ENCODE measurements around the gene CFAP57.
"Not testable (repeated sequence)": the region's sequence is repeated elsewhere in the genome, so short reads cannot be mapped to it uniquely, and the experiment has no call there.

Gene CFAP57

DNA sequence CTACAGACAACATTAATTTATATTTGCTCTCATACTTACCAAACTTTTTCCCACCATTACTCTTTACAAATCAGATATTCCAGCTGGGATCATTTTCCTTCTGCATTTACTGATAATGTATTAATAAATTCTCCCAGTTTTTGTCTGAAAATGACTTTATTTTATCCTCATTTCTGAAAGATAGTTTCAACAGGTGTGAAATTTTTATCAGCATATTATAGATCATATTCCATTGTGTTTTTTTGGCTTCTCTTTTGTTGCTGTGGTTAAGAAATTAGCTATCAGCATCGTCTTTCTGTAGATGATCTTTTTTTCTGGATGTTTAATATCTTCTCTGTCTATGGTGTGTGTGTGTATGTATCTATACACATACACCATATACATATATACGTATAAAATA is 2.7 kb downstream of the CFAP57 start:
- no peak for DNase-seq (ENCODE audit: low spot score)

GRCh38 chr1:43177691-43178090 is 5.6 kb downstream of the CFAP57 start:
- DNase-seq (ENCODE audit: low spot score), result no peak

GRCh38 chr1:43184388-43184787 is 12.3 kb downstream of the CFAP57 start:
- no peak for DNase-seq (ENCODE audit: low spot score)

GRCh38 chr1:43184995-43185394 is 12.9 kb downstream of the CFAP57 start:
- no peak for DNase-seq (ENCODE audit: low spot score)

DNA sequence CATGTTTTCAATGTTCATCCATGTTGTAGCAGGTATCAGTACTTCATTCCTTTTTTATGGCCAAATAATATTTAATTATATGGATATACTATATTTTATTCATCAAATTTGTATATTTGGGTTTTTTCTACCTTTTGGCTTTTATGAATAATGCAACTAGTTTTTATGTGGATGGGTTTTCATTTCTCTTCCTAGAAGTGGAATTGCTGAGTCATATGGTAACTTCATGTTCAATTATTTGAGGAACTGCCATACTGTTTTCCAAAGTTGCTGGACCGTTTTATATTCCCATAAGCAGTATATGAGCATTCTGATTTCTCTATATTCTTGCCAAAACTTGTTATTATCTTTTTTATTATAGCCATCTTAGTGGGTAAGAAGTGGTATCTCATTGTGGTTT is 16.0 kb downstream of the CFAP57 start:
- no peak for DNase-seq (ENCODE audit: low spot score)

- no peak for DNase-seq (ENCODE audit: low spot score)
Observed at GRCh38 chr1:43194509-43194908, 22.4 kb downstream of the CFAP57 start.

DNA sequence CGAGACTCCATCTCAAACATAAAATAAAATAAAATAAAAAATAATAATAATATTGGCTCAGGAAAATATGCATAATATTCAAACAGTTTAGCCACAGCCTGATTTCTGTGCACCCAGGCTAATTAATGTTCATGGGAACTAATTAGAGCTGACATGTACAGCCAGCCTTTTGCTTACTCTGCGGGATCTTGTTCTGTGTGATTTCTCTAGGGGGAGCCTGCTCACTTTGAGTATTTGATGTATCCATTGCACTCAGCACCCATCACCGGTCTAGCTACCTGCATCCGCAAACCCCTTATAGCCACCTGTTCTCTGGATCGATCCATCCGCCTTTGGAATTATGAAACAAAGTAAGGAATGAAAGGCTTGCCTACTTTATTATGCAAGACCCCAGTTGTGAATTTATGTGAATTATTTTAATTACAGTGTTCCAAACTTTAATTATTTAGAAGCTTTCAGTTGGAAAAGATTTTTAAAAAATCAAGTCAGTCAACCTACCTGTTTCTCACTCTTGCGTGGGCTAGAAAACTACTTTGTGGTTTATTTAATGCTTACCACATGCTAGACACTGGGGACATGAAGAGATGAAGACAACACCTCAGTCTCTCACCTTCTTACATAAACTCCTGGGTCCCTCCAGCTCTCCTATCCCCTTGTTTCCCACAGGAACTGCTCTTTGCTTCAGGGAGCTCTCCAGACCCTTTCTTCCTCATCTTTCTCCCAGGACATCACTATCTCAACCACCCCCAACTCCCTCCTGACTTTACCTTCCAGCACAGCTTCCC is 25.4 kb downstream of the CFAP57 start:
- no peak for DNase-seq (ENCODE audit: low spot score)

- DNase-seq (ENCODE audit: low spot score), result no peak
Observed at GRCh38 chr1:43199093-43199726, 27.1 kb downstream of the CFAP57 start.

DNA sequence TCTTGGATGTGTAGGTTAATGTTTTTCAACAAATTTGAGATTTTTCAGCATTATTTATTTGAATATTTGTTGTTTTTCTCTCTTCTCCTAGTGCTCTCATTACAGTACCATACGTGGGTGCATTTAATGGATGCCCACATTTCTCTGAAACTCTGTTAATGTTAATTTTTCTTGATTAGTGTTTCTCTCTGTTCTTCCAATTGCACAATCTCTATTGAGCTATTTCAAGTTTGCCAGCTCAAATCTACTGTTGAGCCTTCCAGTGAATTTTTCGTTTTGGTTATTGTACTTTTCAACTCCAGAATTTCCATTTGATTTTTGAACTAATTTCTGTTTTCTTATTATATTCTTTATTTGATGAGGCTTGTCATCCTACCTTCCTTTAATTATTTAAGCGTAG is 31.7 kb downstream of the CFAP57 start:
- DNase-seq (ENCODE audit: low spot score), result no peak

GRCh38 chr1:43204394-43204793 is 32.3 kb downstream of the CFAP57 start:
- DNase-seq (ENCODE audit: low spot score), result no peak

DNA sequence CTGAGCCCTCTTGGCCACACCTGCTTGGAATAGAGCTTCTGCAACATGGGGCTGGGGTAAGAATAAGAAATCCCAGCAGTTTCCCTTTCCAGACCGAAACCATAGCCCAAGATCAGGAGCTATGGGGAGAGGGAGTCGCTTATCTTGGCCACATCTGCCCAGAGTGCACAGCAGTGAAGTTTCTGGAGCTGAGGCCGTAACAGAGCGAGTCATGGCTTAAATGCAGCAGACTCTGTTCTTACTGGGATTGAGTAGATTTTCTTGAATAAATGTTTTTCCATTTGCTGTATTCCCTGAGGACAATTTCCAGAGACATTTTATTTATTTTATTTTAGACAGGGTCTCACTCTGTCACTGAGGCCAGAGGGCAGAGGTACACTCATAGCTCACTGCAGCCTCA is 33.5 kb downstream of the CFAP57 start:
- no peak for DNase-seq (ENCODE audit: low spot score)

DNA sequence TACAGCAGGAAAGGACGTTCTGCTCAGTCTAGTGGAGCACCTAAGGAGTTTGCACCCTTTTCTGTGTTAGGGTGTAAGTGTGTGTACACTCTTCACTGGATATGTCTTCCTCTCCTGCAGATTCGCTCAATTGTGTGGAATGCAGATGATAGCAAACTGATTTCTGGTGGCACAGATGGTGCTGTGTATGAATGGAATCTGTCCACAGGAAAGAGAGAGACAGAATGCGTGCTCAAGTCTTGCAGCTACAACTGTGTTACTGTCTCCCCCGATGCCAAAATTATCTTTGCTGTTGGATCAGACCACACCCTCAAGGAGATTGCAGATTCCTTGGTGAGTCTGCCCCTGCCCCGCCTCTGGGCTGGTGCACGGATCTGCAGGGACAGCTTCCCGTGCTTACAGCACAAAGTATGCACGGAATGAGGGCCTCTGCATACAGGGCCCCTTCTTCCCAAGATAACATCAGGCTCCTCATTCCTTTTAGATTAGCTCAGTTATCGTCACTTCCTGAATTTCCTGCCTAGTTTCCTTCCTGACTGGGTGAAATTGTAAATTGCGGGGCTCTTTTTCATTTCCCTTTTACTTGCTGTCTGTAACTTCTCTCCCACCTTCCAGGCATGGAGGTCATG is 34.6 kb downstream of the CFAP57 start:
- no peak for DNase-seq (ENCODE audit: low spot score)

DNA sequence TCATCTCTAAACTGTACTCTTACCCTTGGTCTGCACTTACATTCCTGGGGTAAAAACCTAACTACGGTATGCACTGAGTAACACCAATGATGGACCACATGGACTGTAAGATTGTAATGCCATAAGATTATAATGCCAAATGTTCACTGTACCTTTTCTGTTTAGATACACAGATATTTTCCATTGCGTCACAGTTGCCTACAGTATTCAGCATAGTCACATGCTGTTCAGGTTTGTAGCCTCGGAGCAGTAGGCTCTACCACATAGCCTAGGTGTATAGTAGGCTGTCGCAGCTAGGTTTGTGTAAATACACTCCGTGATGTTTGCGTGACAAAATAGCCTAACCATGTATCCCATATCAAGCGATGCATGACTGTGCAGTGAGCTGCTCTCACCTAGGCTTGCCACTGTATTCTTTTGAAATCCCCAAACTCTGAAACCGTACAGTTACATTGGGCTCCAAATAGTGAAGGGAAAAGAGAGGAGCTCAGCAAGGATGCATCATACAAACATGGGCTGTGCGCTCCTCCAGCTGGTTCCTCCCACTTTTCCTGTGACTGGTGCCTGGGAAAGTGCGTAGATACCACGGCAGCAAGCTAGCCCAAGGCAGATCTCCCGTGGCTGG is 35.2 kb downstream of the CFAP57 start:
- no peak for DNase-seq (ENCODE audit: low spot score)

GRCh38 chr1:43208277-43208676 is 36.1 kb downstream of the CFAP57 start:
- DNase-seq (ENCODE audit: low spot score), result not testable (repeated sequence)

DNA sequence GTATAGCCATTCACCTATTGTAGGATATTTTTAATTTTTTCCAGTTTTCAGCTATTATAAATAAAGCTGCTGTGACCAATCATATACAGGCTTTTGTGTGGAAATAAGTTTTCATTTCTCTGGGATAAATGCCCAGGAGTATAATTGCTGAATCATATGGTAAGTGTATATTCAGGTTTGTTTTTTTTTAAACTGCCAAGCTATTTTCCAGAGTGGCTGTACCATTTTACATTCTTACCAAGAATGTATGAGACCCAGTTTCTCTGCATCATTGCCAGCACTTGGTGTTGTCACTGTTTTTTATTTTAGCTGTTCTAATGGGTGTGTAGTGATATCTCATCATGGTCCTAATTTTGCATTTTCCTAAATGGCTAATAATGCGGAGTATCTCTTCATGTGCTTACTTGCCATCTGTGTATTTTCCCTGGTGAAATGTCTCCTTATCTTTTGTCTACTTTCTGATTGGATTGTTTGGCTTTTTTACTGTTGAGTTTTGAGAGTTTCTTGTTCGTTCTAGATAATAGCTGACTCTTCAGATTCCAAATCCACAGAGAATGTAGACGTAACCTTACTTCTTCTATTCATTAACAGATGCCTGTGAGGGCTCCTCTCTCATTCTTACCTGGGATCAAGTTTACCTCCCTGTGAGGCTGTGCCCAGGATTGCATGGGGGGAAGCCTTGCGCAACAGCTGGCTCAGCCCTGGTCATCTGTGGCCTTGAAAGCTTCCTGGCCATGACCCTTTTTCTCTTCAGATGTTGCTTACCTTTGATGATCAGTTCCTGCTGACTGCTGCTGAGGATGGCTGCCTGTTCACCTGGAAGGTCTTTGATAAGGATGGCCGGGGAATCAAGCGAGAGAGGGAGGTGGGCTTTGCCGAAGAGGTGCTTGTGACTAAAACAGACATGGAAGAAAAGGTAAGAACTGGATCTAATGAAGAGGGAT is 42.6 kb downstream of the CFAP57 start:
- DNase-seq (ENCODE audit: low spot score), result no peak

GRCh38 chr1:43217747-43218146 is 45.6 kb downstream of the CFAP57 start:
- DNase-seq (ENCODE audit: low spot score), result no peak

DNA sequence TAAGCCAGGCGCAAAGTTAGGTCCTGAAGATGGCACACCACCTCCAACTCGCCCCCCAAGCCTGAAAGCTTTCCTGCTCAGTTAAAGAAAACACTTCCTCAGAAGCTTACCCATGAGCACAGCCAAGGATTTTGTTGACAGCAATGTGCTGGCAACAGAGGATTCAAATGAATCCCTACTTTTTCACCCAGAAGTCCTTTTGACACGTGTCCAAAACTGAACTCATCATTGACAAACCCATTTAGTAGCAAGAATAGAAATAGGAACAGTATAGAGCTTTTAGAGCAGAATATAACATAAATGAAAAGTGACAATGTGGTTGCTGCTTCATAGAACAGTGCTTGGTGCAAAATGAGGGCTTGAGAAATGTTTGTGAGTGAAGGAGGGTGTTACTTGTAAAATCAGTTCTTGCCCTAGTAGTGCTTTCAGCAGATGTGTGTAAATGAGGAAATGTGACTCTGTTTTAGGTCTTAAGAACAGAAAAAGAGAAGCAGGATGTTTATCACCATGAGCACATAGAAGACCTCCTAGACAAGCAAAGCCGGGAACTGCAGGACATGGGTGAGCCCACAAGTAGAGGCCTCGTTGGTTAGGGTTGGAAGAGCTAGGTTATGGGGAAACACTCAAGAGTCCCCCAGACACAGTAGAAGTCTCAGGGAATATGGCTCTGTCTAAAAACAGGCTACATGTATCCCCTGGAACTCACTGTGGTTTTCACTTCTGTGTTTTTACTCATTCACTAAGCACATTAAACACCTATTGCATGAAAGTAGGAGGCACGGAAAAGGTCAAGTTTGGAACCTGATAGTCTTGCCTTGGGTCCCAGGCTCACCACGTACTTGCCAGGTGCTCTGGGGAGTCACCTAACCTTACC is 49.0 kb downstream of the CFAP57 start:
- DNase-seq (ENCODE audit: low spot score), result no peak

DNA sequence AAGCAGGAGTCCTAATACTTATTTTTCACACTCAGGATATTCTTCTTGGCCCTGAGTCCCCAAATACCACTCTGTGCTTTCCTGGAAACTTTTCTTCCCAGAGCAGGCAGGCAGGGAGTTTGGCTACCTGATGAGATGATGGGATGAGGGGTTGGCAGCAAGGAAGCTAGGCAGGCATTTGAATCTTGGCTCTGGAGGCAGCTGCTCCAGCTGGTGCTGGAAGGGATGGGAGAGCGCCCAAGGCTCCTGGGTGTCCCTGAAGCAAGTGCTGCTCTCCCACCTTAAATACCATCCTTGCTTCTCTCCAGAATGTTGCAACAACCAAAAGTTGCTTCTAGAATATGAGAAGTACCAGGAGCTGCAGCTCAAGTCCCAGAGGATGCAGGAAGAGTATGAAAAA is 49.7 kb downstream of the CFAP57 start:
- no peak for DNase-seq (ENCODE audit: low spot score)

- no peak for DNase-seq (ENCODE audit: low spot score)
Observed at GRCh38 chr1:43222879-43223278, 50.7 kb downstream of the CFAP57 start.

- DNase-seq (ENCODE audit: low spot score), result no peak
Observed at GRCh38 chr1:43225168-43225567, 53.0 kb downstream of the CFAP57 start.

Measured in globus pallidus (tissue), 1 donor.